Urinary bladder (tissue), 4 donors: ENCODE data around the gene SYN1. TPM values are rescaled to one million over a fixed set of nuclear protein-coding genes. Genes with fewer than 3 reads are reported as not detected.
"Not testable (repeated sequence)": the region's sequence is repeated elsewhere in the genome, so short reads cannot be mapped to it uniquely, and the experiment has no call there.

Experiments
- DNase-seq: peaks from one replicate; pipeline ENCODE4 v3.0.0-alpha.2; 2015; ENCODE audit errors: extremely low spot score
- H3K27ac ChIP-seq: one replicate; pipeline ENCODE4 v1.5.1; 2013; ENCODE audit warnings: low read depth, mild to moderate bottlenecking, moderate library complexity
- H3K36me3 ChIP-seq: one replicate; pipeline ENCODE4 v1.6.1; 2013; ENCODE audit warnings: mild to moderate bottlenecking, moderate library complexity; ENCODE audit not compliant: insufficient read depth
- H3K4me1 ChIP-seq: one replicate; pipeline ENCODE4 v1.6.1; 2013; ENCODE audit warnings: mild to moderate bottlenecking, moderate library complexity; ENCODE audit not compliant: insufficient read depth
- H3K4me3 ChIP-seq: one replicate; pipeline ENCODE4 v1.5.1; 2013; ENCODE audit warnings: low read depth, low read length
- WGBS: extraction: QIAGEN DNeasy Blood & Tissue Kit; methylation state at CpG from one replicate; pipeline ENCODE4 v1.1.7; 2013; 5-methylcytosine and 5-hydroxymethylcytosine counted together
- polyA plus RNA-seq: library from polyadenylated mRNA; stranded (reverse); fragments of 200-250 nt; gene quantifications from one replicate; pipeline ENCODE4 v1.2.3, GENCODE V29; 2013
- total RNA-seq: library from RNA; depleted of rRNA; stranded (reverse); fragments of >200 nt; gene quantifications from one replicate; pipeline ENCODE4 v1.2.3, GENCODE V29; 2014
- donor health status: healthy with polysubstance abuse.
- donor health status: healthy.

The SYN1 gene
- total and polyA plus RNA-seq, 2 donors: 0.63 to 2.0 TPM

DNA sequence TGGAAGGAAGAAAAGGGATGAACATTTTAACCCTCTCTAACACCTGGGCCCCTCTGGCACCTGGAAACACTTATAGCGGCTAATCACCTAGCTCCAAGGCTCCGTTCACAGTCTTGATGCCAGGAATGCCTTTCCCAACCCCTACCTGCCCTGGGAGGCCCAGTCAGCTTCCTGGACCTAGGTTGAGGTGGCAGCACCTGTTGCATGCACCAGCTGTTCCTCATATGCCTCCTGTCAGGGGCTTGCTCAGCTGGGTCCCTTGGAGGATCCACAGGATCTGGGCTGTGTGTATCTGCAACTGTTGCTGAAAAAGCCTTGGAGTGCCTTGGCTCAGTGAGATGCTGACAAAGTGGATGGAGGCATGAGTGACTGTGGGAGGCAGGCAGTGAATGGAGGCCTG is 5.7 kb upstream of the SYN1 start:
- WGBS: 93% methylated on average over 2 of the region's 2 CpGs
- Histone ChIP-seq H3K36me3 (no peaks in the 10 kb centered on the region), H3K4me1 (no peaks in the 10 kb centered on the region), H3K27ac (no peak overlapping the region), H3K4me3 (no peak overlapping the region)
- DNase-seq: no peak

DNA sequence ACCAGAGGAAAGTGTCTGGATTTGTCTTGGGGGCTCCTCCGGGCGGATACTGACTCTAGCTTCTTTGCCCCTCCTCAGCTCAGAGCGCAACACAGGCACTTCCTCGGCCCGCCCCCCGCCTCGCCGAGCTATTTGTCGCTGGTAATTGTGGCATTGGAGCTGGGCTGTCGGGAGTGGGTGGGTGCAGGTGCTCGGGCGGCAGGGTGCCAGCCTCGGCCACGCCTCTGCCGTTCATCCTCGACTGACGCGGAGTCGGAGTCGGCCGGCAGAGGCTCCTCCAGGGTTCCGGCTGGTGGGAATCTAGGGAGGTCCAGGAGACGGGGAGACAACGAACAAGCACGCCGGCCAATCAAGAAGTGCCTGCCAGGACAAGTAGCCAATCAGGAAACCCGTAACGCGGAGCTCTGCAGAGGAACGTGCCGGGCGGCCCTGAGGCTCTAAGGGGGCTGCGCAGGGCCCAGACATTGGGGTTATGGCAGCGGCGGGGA is 3.9 kb upstream of the SYN1 start:
- Histone ChIP-seq H3K4me1 (no peaks in the 10 kb centered on the region), H3K36me3 (no peaks in the 10 kb centered on the region), H3K4me3 (no peak overlapping the region), H3K27ac (no peak overlapping the region)
- peak; percentile 51 for DNase-seq
- under 1% methylated on average over 35 of the region's 35 CpGs for WGBS

DNA sequence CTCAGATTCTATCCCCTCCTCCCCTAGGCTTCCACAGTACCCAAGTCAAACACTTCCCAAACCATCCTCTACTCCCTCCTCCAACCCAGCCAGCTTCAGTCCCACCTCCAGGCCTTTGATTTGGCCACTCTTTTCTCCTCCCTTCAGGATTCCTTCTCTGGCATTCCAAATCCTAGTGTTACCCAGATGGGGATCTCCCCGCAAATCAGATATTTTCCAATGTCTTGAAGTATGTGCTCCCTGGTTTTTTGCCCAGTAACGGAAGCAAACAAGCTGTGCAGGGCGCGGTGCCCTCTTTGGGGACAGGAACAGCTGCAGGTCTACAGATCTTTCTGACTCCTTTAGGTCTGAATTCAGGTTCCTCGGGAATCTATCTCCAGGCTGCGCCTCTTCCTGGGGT is 2.2 kb upstream of the SYN1 start:
- Histone ChIP-seq H3K4me3 (no peak overlapping the region), H3K36me3 (no peaks in the 10 kb centered on the region), H3K27ac (no peak overlapping the region), H3K4me1 (no peaks in the 10 kb centered on the region)
- WGBS: 85% methylated on average over 6 of the region's 6 CpGs
- no peak for DNase-seq

DNA sequence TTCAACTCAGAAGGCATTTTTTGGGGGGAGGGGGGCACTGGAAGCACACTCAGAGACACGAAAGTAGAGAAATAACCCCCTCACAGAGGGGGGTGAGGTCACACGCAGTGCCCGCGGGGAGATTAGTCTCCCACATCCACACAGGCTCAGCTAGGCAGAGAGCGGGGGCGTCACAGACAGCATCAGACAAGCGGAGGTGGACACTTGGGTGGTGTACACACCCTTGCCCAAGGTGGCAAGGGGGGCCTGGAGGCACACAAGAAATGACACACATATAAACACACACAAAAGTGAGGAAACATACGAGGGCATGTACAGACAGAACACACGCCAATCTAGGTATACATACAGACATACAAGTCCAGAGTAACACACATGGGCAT is 637 bp upstream of the SYN1 start:
- Histone ChIP-seq H3K4me3 (no peak overlapping the region), H3K4me1 (no peaks in the 10 kb centered on the region), H3K36me3 (no peaks in the 10 kb centered on the region), H3K27ac (no peak overlapping the region)
- no peak for DNase-seq
- WGBS: 52% methylated on average over 9 of the region's 9 CpGs

DNA sequence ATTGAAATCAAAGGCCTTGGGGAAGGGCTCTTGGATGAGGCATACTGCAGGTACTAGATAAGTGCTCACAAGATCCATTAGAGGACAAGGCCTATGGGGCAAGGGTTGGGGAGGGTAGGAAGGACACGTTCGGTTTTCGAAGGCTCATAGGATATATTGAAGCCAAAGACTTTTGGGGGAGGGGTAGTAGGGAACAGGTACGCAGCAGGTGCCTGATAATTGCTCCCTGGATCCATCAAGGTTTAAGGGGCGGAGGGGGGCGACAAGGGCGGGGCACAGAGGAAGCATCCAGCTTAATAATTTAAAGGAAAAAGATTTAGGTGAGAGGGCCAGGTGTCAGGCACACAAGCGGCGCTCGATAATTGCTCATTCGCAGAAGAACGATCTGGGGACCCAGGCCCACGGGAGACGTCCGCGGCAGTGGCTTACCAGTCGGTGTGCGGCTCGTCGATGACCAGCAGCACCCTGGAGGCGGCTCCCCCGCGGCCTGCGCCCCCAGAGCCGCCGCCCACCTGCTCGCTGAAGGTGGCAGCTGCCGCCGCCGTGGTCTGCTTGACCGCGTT is 653 bp downstream of the SYN1 start:
- Histone ChIP-seq H3K27ac (no peak overlapping the region), H3K36me3 (no peaks in the 10 kb centered on the region), H3K4me3 (no peak overlapping the region), H3K4me1 (no peaks in the 10 kb centered on the region)
- DNase-seq: no peak
- WGBS: 25% methylated on average over 32 of the region's 32 CpGs

DNA sequence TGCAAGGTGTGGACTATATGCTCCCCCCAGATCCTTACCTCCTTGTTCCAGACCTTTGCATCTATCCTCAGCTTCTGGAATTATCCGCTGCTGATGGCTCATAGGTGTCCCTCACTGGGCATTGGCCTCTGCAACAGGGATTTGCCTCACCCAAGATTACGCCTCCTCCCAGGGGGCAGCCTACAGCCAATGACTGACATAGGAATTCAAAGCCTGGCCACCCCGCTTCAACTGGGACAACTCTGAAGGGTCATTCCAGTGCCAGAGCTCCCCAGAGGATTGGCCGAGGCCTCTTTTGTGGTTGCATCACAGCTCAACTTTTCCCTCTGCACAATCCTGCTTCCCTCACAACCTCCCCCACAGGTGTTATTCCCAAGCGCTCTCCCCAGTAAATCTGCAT is 5.0 kb downstream of the SYN1 start:
- WGBS: 62% methylated on average over 5 of the region's 5 CpGs
- no peak for DNase-seq

DNA sequence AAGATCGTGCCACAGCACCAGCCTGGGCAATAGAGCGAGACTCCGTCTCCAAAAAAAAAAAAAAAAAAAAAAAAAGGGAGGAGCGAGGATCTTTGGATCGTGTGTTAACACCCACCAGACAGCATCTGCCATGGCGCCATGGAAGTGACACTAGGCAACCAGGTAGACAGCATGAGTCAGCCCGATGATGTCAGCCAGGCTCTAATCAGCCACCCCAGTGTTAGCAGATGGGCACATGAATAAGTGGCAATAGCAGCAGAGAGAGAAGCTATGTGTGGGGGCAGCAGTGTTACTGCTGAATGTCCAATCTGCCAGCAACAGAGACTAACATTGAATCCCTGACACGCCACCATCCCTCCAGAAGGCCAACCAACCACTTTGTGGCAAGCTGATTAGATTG is 6.6 kb downstream of the SYN1 start:
- 90% methylated on average over 8 of the region's 8 CpGs for WGBS
- H3K27ac ChIP-seq: no peak overlapping the region
- no peak for DNase-seq
- no peaks in the 10 kb centered on the region for H3K4me1 ChIP-seq
- no peak overlapping the region for H3K4me3 ChIP-seq
- H3K36me3 ChIP-seq: no peaks in the 10 kb centered on the region

More for the DNA sequence above, 5.0 kb downstream of the SYN1 start:
- H3K27ac ChIP-seq: no peak overlapping the region
- no peaks in the 10 kb centered on the region for H3K36me3 ChIP-seq
- no peak overlapping the region for H3K4me3 ChIP-seq
- H3K4me1 ChIP-seq: no peaks in the 10 kb centered on the region

DNA sequence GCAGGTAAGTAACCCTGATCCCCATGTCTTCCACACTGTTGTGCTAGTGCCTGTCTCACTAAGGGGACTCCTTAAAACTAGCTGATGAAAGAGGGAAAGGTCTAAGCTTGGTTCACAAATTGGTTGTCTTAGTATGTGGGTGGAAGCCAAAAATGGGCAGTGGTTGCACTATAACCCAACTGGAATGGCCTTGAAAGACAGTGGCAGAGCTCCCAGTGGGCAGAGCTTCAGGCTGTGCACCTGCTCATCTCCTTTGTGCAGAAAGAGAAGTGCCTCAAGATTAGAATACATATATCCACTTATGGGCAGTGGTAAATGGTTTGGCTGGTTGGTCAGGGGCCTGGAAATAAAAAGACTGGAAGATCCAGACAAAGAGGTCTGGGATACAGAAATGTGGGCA is 7.2 kb downstream of the SYN1 start:
- no peaks in the 10 kb centered on the region for H3K4me1 ChIP-seq
- DNase-seq: no peak
- no peaks in the 10 kb centered on the region for H3K36me3 ChIP-seq
- H3K27ac ChIP-seq: no peak overlapping the region
- H3K4me3 ChIP-seq: no peak overlapping the region

DNA sequence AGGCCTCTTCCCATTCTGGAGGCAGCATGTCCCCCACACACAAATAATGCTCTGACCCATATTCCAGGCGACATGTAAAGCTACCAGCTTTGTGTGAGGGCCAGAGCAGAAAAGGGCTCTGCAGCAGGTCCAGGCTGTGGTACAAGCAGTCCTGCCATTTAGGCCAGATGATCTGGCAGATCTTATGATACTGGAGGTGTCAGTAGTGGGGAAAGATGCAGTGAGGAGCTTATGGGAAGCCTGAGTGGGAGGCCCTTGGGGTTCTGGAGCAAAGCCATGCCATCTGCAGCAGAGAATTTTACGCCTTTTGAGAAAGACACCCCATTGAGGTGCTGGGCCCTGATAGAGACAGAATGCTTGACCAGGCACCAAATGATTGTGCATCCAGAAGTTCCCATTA is 7.7 kb downstream of the SYN1 start:
- Histone ChIP-seq H3K4me3 (no peak overlapping the region), H3K36me3 (no peaks in the 10 kb centered on the region), H3K27ac (no peak overlapping the region), H3K4me1 (no peaks in the 10 kb centered on the region)
- WGBS: 85% methylated on average over 2 of the region's 2 CpGs
- no peak for DNase-seq

DNA sequence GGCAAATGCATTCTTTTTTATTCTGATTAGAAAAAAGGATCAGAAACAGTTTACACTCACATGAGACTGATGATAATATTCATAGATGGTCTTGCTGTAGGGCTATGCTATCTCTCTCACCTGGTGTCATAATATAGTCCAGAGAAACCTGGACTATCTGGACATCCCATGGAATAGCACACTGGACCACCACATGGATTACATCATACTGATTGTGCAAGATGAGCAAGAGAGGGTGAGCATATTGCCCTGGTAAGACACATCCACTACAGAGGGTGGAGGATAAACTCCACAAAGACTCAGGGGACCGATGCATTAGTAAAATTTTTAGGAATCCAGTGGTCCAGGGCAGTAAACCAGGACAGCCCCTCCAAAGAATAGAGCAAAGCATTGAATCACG is 8.2 kb downstream of the SYN1 start:
- Histone ChIP-seq H3K36me3 (no peaks in the 10 kb centered on the region), H3K4me3 (no peak overlapping the region), H3K4me1 (no peaks in the 10 kb centered on the region), H3K27ac (no peak overlapping the region)
- DNase-seq: no peak
- WGBS: 93% methylated on average over 2 of the region's 2 CpGs

DNA sequence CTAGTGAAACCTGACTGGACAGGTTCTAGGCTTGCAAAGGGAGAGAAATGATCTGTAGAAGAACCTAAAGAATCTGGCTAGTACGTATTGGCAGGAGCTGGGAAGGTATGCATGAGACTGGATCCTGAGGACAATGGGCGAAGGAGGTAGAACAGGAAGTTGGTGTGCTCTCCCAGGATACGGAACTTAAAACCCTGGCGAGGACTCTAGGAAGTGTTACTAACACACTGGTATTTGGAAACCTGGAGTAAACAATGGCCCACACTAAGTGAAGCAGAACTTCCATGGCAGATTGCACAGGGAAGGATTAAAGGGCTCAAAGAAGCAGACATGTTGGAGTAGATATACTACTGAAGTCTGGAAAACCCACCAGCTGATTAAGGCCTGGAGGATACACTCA is 9.1 kb downstream of the SYN1 start:
- no peak overlapping the region for H3K27ac ChIP-seq
- no peaks in the 10 kb centered on the region for H3K4me1 ChIP-seq
- WGBS: 63% methylated on average over 4 of the region's 4 CpGs
- no peak overlapping the region for H3K4me3 ChIP-seq
- DNase-seq: no peak
- no peaks in the 10 kb centered on the region for H3K36me3 ChIP-seq

DNA sequence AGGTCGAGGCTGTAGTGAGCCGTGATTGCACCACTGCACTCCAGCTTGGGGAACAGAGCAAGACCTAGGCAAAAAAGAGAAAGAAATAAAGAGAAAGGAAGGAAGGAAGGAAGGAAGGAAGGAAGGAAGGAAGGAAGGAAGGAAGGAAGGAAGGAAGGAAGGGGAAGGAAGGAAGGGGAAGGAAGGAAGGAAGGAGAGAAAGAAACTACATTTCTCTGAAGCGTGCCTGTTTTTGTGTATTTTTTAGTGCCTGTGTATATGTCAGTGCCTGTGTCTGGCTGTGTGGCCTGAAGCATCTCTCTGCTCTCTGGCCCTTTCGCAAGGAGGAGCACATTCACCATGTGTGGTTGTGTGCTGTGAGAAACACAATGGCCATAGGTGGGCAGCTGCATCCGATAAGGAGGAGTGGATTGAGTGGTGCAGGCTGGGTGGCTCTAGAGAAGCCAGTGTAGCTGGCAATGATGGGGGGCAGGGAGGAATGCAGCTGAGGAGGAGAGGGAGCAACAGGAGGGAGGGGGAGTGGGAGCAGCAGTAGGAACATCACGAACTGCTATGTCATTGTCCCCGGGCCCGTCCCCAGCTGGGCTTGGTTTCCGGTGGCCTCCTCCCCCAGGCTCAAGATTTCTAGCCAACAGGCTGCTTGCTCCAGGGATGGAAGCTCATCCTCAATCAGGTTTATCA is 11.4 kb downstream of the SYN1 start:
- no peaks in the 10 kb centered on the region for H3K36me3 ChIP-seq
- DNase-seq: no peak

DNA sequence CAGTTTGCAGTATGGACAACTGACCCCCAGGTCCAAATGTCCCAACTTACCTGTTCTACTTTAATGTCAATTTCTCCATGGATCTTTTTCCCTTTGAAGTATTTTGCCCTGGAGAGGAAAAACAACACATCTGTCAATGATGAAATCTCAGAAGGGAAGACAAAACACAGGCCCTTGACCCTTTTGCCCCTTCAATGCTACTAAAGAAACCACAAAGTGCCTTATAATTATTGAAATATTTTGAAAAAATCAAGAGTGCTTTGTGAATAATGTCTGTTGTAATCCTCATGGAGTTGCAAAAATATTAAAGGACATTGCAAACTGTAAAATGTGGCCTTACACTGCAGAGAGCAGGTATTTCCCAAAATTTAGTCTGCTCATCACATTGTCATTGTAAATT is 12.6 kb downstream of the SYN1 start:
- Histone ChIP-seq H3K36me3 (no peaks in the 10 kb centered on the region), H3K27ac (no peak overlapping the region), H3K4me1 (no peaks in the 10 kb centered on the region), H3K4me3 (no peak overlapping the region)
- no peak for DNase-seq

More for the DNA sequence above, 11.4 kb downstream of the SYN1 start:
- Histone ChIP-seq H3K27ac (no peak overlapping the region), H3K4me3 (no peak overlapping the region), H3K4me1 (no peaks in the 10 kb centered on the region)
- WGBS: 39% methylated on average over 9 of the region's 9 CpGs

DNA sequence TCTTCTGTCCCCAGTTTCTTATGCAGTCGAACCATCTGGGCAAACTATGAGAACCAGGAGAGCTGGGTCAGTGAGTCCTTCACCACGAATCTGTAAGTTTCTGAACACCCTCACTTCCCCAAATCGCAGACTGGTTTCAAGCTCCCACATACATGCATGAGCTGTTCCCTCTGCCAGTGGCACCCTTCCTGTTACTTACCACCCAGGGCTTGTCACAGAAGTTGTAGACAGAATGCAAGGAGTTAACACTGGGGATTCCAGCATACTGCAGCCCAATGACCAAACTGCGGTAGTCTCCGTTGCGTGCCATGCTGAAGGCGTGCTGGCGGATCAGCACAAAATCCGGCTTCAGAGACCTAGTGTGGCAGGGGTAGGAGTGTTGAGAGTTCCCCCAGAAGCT is 14.6 kb downstream of the SYN1 start:
- no peak for DNase-seq
- WGBS: 59% methylated on average over 9 of the region's 9 CpGs
- Histone ChIP-seq H3K4me3 (no peak overlapping the region), H3K4me1 (no peaks in the 10 kb centered on the region), H3K36me3 (no peaks in the 10 kb centered on the region), H3K27ac (no peak overlapping the region)

DNA sequence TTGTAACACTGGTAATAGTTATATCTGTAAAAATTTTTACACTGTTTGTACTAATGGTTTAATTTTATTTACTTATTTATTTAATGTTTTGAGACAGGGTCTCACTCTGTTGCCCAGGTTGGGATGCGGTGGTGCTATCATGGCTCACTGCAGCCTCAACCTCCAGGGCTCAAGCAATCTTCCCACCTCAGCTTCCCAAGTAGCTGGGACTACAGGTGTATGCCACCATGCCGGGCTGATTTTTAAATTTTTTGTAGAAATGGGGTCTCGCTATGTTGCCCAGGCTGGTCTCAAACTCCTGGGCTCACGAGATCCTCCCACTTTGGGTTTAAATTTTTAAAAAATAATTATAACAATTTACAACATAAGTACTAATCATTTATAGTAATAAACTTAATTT is 16.5 kb downstream of the SYN1 start:
- not testable (repeated sequence) for H3K4me1 ChIP-seq, H3K4me3 ChIP-seq, H3K27ac ChIP-seq, DNase-seq, H3K36me3 ChIP-seq
- 96% methylated on average over 4 of the region's 4 CpGs for WGBS
